Panc1 (cell line): ENCODE results near the gene MYBPH. TPM values are rescaled to one million over a fixed set of nuclear protein-coding genes. Genes with fewer than 3 reads are reported as not detected.

ENCODE experiments used
- ATAC-seq: fragments of 200-7000 bp; cut with Tn5 transposase; 2 replicates; pipeline ENCODE4 v1.9.1; 2020; ENCODE audit warnings: mild to moderate bottlenecking, moderate library complexity
- BruUV-seq: library from RNA; stranded (reverse); fragments of 400-500 nt; replicated peaks from 2 replicates; lab custom pipeline; 2021; lab: Mats Ljungman, UMichigan
- CTCF ChIA-PET: fragments of 300-600 bp; sonication (Branson Sonifier 250); formaldehyde crosslinking; loops from one replicate; lab custom pipeline; 2022; ENCODE audit warnings: antibody characterized with exemption; lab: Charles Lee
- POLR2A ChIA-PET: fragments of 300-600 bp; sonication (Branson Sonifier 250); formaldehyde crosslinking; loops from one replicate; lab custom pipeline; 2022; ENCODE audit warnings: antibody characterized with exemption; lab: Charles Lee
- DNase-seq: peaks from one replicate; pipeline ENCODE4 v3.0.0-alpha.2; 2010; ENCODE audit warnings: low read depth, low spot score
- H3K27ac ChIP-seq: 2 replicates; pipeline ENCODE4 v1.5.1; 2011; ENCODE audit warnings: mild to moderate bottlenecking, low read length, inconsistent platforms
- H3K27me3 ChIP-seq: fragments of 200-500 bp; sonication (Bioruptor generic); 2 replicates; pipeline ENCODE4 v1.6.0; 2014; ENCODE audit warnings: low read length, inconsistent platforms; ENCODE audit not compliant: control insufficient read depth, insufficient read depth
- H3K36me3 ChIP-seq: fragments of 200-500 bp; sonication (Bioruptor generic); 2 replicates; pipeline ENCODE4 v1.5.1; 2014; ENCODE audit warnings: inconsistent platforms, mild to moderate bottlenecking, low read length, moderate library complexity; ENCODE audit not compliant: control insufficient read depth, insufficient read depth
- H3K4me1 ChIP-seq: 2 replicates; pipeline ENCODE4 v1.5.1; 2011; ENCODE audit warnings: inconsistent platforms, mild to moderate bottlenecking, low read length, moderate library complexity; ENCODE audit not compliant: control insufficient read depth, insufficient read depth
- H3K4me3 ChIP-seq, 2 experiments: 2 replicates each; pipeline ENCODE4 v1.5.1; 2011 to 2012; ENCODE audit warnings: low read depth in 2 of 2, low read length in 2 of 2, mild to moderate bottlenecking in 2 of 2, inconsistent platforms in 1 of 2, moderate library complexity in 1 of 2
- H3K9me3 ChIP-seq: fragments of 200-500 bp; sonication (Bioruptor generic); 2 replicates; pipeline ENCODE4 v1.5.1; 2014; ENCODE audit warnings: low read depth, mild to moderate bottlenecking, inconsistent platforms, low read length, moderate library complexity; ENCODE audit not compliant: control insufficient read depth, insufficient read depth
- POLR2AphosphoS5 ChIP-seq: IDR thresholded peaks from 2 replicates; pipeline ENCODE4 v1.6.1; 2012; ENCODE audit warnings: mild to moderate bottlenecking, low read depth, low read length, moderate library complexity
- REST ChIP-seq, 2 experiments: IDR thresholded peaks; 2 replicates each; pipeline ENCODE4 v1.6.1; 2011 to 2012; ENCODE audit warnings: low read depth in 2 of 2, control low read depth in 1 of 2, low read length in 1 of 2, mild to moderate bottlenecking in 1 of 2, moderate library complexity in 1 of 2; ENCODE audit not compliant: insufficient read depth in 1 of 2
- SIN3A ChIP-seq: IDR thresholded peaks from 2 replicates; pipeline ENCODE4 v1.6.1; 2012; ENCODE audit warnings: low read depth, mild to moderate bottlenecking, low read length, moderate library complexity, borderline replicate concordance; ENCODE audit not compliant: insufficient read depth
- TCF7L2 ChIP-seq: IDR thresholded peaks from 2 replicates; pipeline ENCODE4 v1.6.1; 2011; ENCODE audit warnings: mild to moderate bottlenecking, low read depth, low read length, inconsistent platforms
- in situ Hi-C: cut with HindIII; loops from 2 replicates; pipeline ENCODE4 v1.10.0; 2016; ENCODE audit warnings: low sequenced_read_pairs, low pct_unique_long_range_greater_than_20kb
- intact Hi-C: fragments of 100-400 bp; cut with micrococcal nuclease; formaldehyde crosslinking; loops from one replicate; pipeline ENCODE4 v1.10.0; 2022; ENCODE audit not compliant: unreplicated experiment
- total RNA-seq: library from RNA; stranded (reverse); gene quantifications from one replicate; pipeline ENCODE4 v1.2.1, GENCODE V29; 2021; ENCODE audit not compliant: unreplicated experiment
- TF ChIP-seq, protein P1 (sequence below): fragments of 450-650 bp; IDR thresholded peaks from 2 replicates; pipeline ENCODE4 v1.5.1; 2017; ENCODE audit warnings: mild to moderate bottlenecking

The MYBPH gene
- total RNA-seq, 1 experiment from 2014 or later, result not detected

GRCh38 chr1:203179667-203180005 lies 4.0 kb upstream of the MYBPH start:
- Histone ChIP-seq H3K4me1 (no peaks in the 10 kb centered on the region), H3K36me3 (no peaks in the 10 kb centered on the region), H3K4me3 (no peak overlapping the region), H3K27me3 (no peaks in the 10 kb centered on the region), H3K27ac (no peak overlapping the region), H3K9me3 (no peaks in the 10 kb centered on the region)
- intact Hi-C loops, result no loop called here
- ChIA-PET POLR2A (no interaction called here), CTCF (interaction anchor here (0.6 kb wide), 1 partner anchor 62 kb away, joined by 4 read pairs; no protein-coding TSS in a partner anchor)
- BruUV-seq, result no TSS peak
- DNase-seq, result no peak
- no peak for ATAC-seq
- in situ Hi-C loops, result no loop called here
- TF ChIP-seq POLR2AphosphoS5, result no peak
- TF ChIP-seq SIN3A, result no peak
- TF ChIP-seq REST (IDR thresholded peaks at IDR 0.05; ENCODE audit: insufficient read depth in 1 of 2, low read depth in 2 of 2, low read length in 1 of 2), result no peak
- no peak for TF ChIP-seq TCF7L2
- TF ChIP-seq, protein P1, sequence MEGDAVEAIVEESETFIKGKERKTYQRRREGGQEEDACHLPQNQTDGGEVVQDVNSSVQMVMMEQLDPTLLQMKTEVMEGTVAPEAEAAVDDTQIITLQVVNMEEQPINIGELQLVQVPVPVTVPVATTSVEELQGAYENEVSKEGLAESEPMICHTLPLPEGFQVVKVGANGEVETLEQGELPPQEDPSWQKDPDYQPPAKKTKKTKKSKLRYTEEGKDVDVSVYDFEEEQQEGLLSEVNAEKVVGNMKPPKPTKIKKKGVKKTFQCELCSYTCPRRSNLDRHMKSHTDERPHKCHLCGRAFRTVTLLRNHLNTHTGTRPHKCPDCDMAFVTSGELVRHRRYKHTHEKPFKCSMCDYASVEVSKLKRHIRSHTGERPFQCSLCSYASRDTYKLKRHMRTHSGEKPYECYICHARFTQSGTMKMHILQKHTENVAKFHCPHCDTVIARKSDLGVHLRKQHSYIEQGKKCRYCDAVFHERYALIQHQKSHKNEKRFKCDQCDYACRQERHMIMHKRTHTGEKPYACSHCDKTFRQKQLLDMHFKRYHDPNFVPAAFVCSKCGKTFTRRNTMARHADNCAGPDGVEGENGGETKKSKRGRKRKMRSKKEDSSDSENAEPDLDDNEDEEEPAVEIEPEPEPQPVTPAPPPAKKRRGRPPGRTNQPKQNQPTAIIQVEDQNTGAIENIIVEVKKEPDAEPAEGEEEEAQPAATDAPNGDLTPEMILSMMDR, result no peak

GRCh38 chr1:203178821-203179666 lies 3.4 kb upstream of the MYBPH start:
- TF ChIP-seq TCF7L2, result no peak
- TF ChIP-seq POLR2AphosphoS5, result no peak
- TF ChIP-seq REST (IDR thresholded peaks at IDR 0.05; ENCODE audit: insufficient read depth in 1 of 2, low read depth in 2 of 2, low read length in 1 of 2), result no peak
- TF ChIP-seq SIN3A, result no peak
- TF ChIP-seq, protein P1, result no peak
- H3K27me3 ChIP-seq, result no peaks in the 10 kb centered on the region
- DNase-seq, result no peak
- intact Hi-C loops, result no loop called here
- H3K36me3 ChIP-seq, result no peaks in the 10 kb centered on the region
- ATAC-seq, result no peak
- no peak overlapping the region for H3K27ac ChIP-seq
- H3K9me3 ChIP-seq, result no peaks in the 10 kb centered on the region
- H3K4me3 ChIP-seq, result no peak overlapping the region
- H3K4me1 ChIP-seq, result no peaks in the 10 kb centered on the region
- in situ Hi-C loops, result no loop called here
- ChIA-PET POLR2A (no interaction called here), CTCF (no interaction called here)
- no TSS peak for BruUV-seq
